ENCODE measurements around the gene SYNDIG1. TPM values are rescaled to one million over a fixed set of nuclear protein-coding genes. Genes with fewer than 3 reads are reported as not detected.

Gene SYNDIG1
- total RNA-seq, 4 donors from 2014 or later = 8.3 to 12.4 (median 10.2) TPM

GRCh38 chr20:24636626-24637025 is 167.2 kb downstream of the SYNDIG1 start:
- Histone ChIP-seq H3K27me3 (no peaks in the 10 kb centered on the region), H3K27ac (no peak overlapping the region), H3K4me3 (replicated peaks in 1 of 3) (no peak overlapping the region), H3K9me3 (no peaks in the 10 kb centered on the region), H3K4me1 (no peaks in the 10 kb centered on the region), H3K36me3 (no peaks in the 10 kb centered on the region)
- DNase-seq = no peak
- 95 to 96% methylated on average over 2 of the region's 2 CpGs for WGBS, 2 donors
- TF ChIP-seq POLR2A (IDR thresholded peaks at IDR 0.05) = no peak
- TF ChIP-seq CTCF (IDR thresholded peaks at IDR 0.05) = no peak
- intact Hi-C loops (cut with DNase I) = no loop called here

- 89 to 92% methylated on average over 3 to 4 of the region's 4 CpGs for WGBS, 2 donors
- intact Hi-C loops (cut with DNase I) = no loop called here
Observed at GRCh38 chr20:24637087-24637486, 167.7 kb downstream of the SYNDIG1 start.

GRCh38 chr20:24637941-24638340 is 168.5 kb downstream of the SYNDIG1 start:
- no peak overlapping the region for H3K4me3 ChIP-seq (replicated peaks in 1 of 3)
- no peaks in the 10 kb centered on the region for H3K27me3 ChIP-seq
- no peak overlapping the region for H3K27ac ChIP-seq
- H3K36me3 ChIP-seq = no peaks in the 10 kb centered on the region
- H3K4me1 ChIP-seq = no peaks in the 10 kb centered on the region
- intact Hi-C loops (cut with DNase I) = no loop called here
- 71% methylated on average over 6 of the region's 6 CpGs for WGBS, 2 donors
- TF ChIP-seq CTCF (IDR thresholded peaks at IDR 0.05) (no peak), POLR2A (IDR thresholded peaks at IDR 0.05) (no peak)
- no peak for DNase-seq
- H3K9me3 ChIP-seq = no peaks in the 10 kb centered on the region

More at GRCh38 chr20:24637087-24637486, 167.7 kb downstream of the SYNDIG1 start:
- H3K9me3 ChIP-seq = no peaks in the 10 kb centered on the region
- no peaks in the 10 kb centered on the region for H3K36me3 ChIP-seq
- TF ChIP-seq CTCF (IDR thresholded peaks at IDR 0.05) = no peak
- no peak for TF ChIP-seq POLR2A (IDR thresholded peaks at IDR 0.05)
- H3K27me3 ChIP-seq = no peaks in the 10 kb centered on the region
- no peaks in the 10 kb centered on the region for H3K4me1 ChIP-seq
- H3K4me3 ChIP-seq (replicated peaks in 1 of 3) = no peak overlapping the region
- DNase-seq = no peak
- no peak overlapping the region for H3K27ac ChIP-seq

- no peaks in the 10 kb centered on the region for H3K27me3 ChIP-seq
- no peaks in the 10 kb centered on the region for H3K36me3 ChIP-seq
- WGBS, 2 donors = 82 to 88% methylated on average over 12 of the region's 12 CpGs
- DNase-seq = no peak
- no peaks in the 10 kb centered on the region for H3K9me3 ChIP-seq
- H3K4me1 ChIP-seq = no peaks in the 10 kb centered on the region
- TF ChIP-seq CTCF (IDR thresholded peaks at IDR 0.05) (no peak), POLR2A (IDR thresholded peaks at IDR 0.05) (no peak)
- H3K4me3 ChIP-seq (replicated peaks in 1 of 3) = no peak overlapping the region
- intact Hi-C loops (cut with DNase I) = no loop called here
- H3K27ac ChIP-seq = no peak overlapping the region
Observed at GRCh38 chr20:24638591-24639548, 169.4 kb downstream of the SYNDIG1 start.

GRCh38 chr20:24640276-24640675 is 170.8 kb downstream of the SYNDIG1 start:
- intact Hi-C loops (cut with DNase I) = no loop called here
- Histone ChIP-seq H3K4me3 (replicated peaks in 1 of 3) (no peak overlapping the region), H3K36me3 (no peaks in the 10 kb centered on the region), H3K9me3 (no peaks in the 10 kb centered on the region), H3K27ac (no peak overlapping the region), H3K4me1 (no peaks in the 10 kb centered on the region), H3K27me3 (no peaks in the 10 kb centered on the region)
- TF ChIP-seq CTCF (IDR thresholded peaks at IDR 0.05) = no peak
- TF ChIP-seq POLR2A (IDR thresholded peaks at IDR 0.05) = no peak
- 87 to 92% methylated on average over 2 of the region's 2 CpGs for WGBS, 2 donors
- no peak for DNase-seq
